MM.1S (cell line): ENCODE data around the gene NNT.
"Not testable (repeated sequence)": the region's sequence is repeated elsewhere in the genome, so short reads cannot be mapped to it uniquely, and the experiment has no call there.

Experiments
- DNase-seq: peaks from one replicate; pipeline ENCODE4 v3.0.0-alpha.2; 2015
- H2AFZ ChIP-seq: fragments of 300-600 bp; sonication (generic); 2 replicates; pipeline ENCODE4 v1.6.0; 2016; ENCODE audit warnings: antibody characterized with exemption, low read length
- H3F3A ChIP-seq: fragments of 300-600 bp; sonication (generic); 2 replicates; pipeline ENCODE4 v1.6.1; 2016; ENCODE audit warnings: mild to moderate bottlenecking, antibody characterized with exemption, low read length, moderate library complexity, mixed read lengths; ENCODE audit not compliant: insufficient read depth
- H3K27ac ChIP-seq: fragments of 300-600 bp; sonication (generic); 2 replicates; pipeline ENCODE4 v1.5.1; 2016; ENCODE audit warnings: mild to moderate bottlenecking, low read length
- H3K27me3 ChIP-seq: fragments of 300-600 bp; sonication (generic); replicated peaks from 2 replicates; pipeline ENCODE4 v1.6.0; 2016; ENCODE audit warnings: low read length; ENCODE audit not compliant: insufficient read depth
- H3K36me3 ChIP-seq: fragments of 300-600 bp; sonication (generic); replicated peaks from 2 replicates; pipeline ENCODE4 v1.6.1; 2016; ENCODE audit warnings: mild to moderate bottlenecking, low read length, mixed read lengths; ENCODE audit not compliant: insufficient read depth
- H3K4me1 ChIP-seq: fragments of 300-600 bp; sonication (generic); 2 replicates; pipeline ENCODE4 v1.6.1; 2016; ENCODE audit warnings: low read length, mixed read lengths
- H3K4me2 ChIP-seq: fragments of 300-600 bp; sonication (generic); 2 replicates; pipeline ENCODE4 v1.6.0; 2016; ENCODE audit warnings: low read depth, low read length
- H3K4me3 ChIP-seq: fragments of 300-600 bp; sonication (generic); 2 replicates; pipeline ENCODE4 v1.5.1; 2016; ENCODE audit warnings: low read length, mixed read lengths
- H3K79me2 ChIP-seq: fragments of 300-600 bp; sonication (generic); 2 replicates; pipeline ENCODE4 v1.6.1; 2016; ENCODE audit warnings: mixed run types, low read length, mixed read lengths
- H3K9ac ChIP-seq: fragments of 300-600 bp; sonication (generic); 2 replicates; pipeline ENCODE4 v1.6.1; 2016; ENCODE audit warnings: low read length, mixed read lengths
- H3K9me2 ChIP-seq: fragments of 300-600 bp; sonication (generic); replicated peaks from 2 replicates; pipeline ENCODE4 v1.6.1; 2016; ENCODE audit warnings: mild to moderate bottlenecking, low read length, mixed read lengths; ENCODE audit not compliant: insufficient read depth
- H3K9me3 ChIP-seq: fragments of 300-600 bp; sonication (generic); replicated peaks from 2 replicates; pipeline ENCODE4 v1.6.1; 2016; ENCODE audit warnings: mild to moderate bottlenecking, low read length, mixed read lengths; ENCODE audit not compliant: insufficient read depth
- H4K20me1 ChIP-seq: fragments of 300-600 bp; sonication (generic); 2 replicates; pipeline ENCODE4 v1.6.1; 2016; ENCODE audit warnings: mild to moderate bottlenecking, low read length, moderate library complexity, mixed read lengths; ENCODE audit not compliant: insufficient read depth
- CTCF ChIP-seq: fragments of 300-600 bp; sonication (generic); IDR thresholded peaks from 2 replicates; pipeline ENCODE4 v1.5.1; 2016; ENCODE audit warnings: antibody characterized with exemption, low read length, mixed read lengths
- EZH2 ChIP-seq: fragments of 300-600 bp; sonication (generic); optimal IDR thresholded peaks from 2 replicates; pipeline ENCODE3; 2017; ENCODE audit warnings: low read depth, mild to moderate bottlenecking, antibody characterized with exemption, low read length, mixed read lengths
- EZH2phosphoT487 ChIP-seq: fragments of 300-600 bp; sonication (generic); IDR thresholded peaks from 2 replicates; pipeline ENCODE4 v1.6.1; 2018; ENCODE audit warnings: antibody characterized with exemption, low read length

Gene NNT

GRCh38 chr5:43661102-43661501 lies 58.1 kb downstream of the NNT start:
- no peaks in the 10 kb centered on the region for H3K27me3 ChIP-seq
- H2AFZ ChIP-seq: no peak overlapping the region
- TF ChIP-seq CTCF: peak; percentile 47
- no peak for TF ChIP-seq EZH2
- TF ChIP-seq EZH2phosphoT487: no peak
- H3K9me3 ChIP-seq: no peaks in the 10 kb centered on the region
- no peaks in the 10 kb centered on the region; the same call in 1 of the 2 replicates for H3F3A ChIP-seq
- H3K9ac ChIP-seq: no peak overlapping the region
- no peak overlapping the region for H3K27ac ChIP-seq
- H3K9me2 ChIP-seq: no peaks in the 10 kb centered on the region
- DNase-seq: peak; percentile 32
- no peaks in the 10 kb centered on the region for H3K4me1 ChIP-seq
- H3K79me2 ChIP-seq: peaks cover 19% of the 10 kb centered on the region; the same call in 1 of the 2 replicates
- peaks cover 21% of the 10 kb centered on the region; the same call in 1 of the 2 replicates for H3K36me3 ChIP-seq
- H3K4me3 ChIP-seq: no peak overlapping the region
- H4K20me1 ChIP-seq: no peaks in the 10 kb centered on the region
- H3K4me2 ChIP-seq: no peak overlapping the region

DNA sequence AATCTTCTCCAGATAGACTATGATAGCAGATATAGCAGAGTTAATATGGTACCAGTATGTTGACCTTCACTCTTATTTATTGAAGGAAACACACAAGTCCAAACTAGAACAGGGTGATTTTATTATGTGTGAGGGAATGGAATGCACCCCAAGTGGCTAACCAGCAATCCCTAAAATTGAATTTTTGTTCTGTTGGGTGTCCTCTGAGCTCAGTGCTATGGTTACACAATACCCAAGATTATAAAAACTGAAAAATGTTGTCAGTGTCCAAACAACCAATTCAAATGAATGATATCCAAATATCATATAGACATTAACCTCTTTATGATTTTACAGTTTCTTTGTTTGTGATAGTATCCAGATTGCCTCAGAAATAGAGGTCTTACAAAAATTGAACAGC lies 60.9 kb downstream of the NNT start:
- Histone ChIP-seq H3K4me3 (no peak overlapping the region), H3K27ac (no peak overlapping the region), H3K9ac (no peak overlapping the region), H3K36me3 (peaks cover 18% of the 10 kb centered on the region; the same call in 1 of the 2 replicates), H4K20me1 (no peaks in the 10 kb centered on the region), H3K9me2 (no peaks in the 10 kb centered on the region), H3K9me3 (no peaks in the 10 kb centered on the region), H3K79me2 (peaks cover 19% of the 10 kb centered on the region; the same call in 1 of the 2 replicates), H3K4me1 (no peaks in the 10 kb centered on the region), H3K27me3 (no peaks in the 10 kb centered on the region), H3K4me2 (no peak overlapping the region), H2AFZ (no peak overlapping the region), H3F3A (no peaks in the 10 kb centered on the region; the same call in 1 of the 2 replicates)
- DNase-seq: no peak
- no peak for TF ChIP-seq EZH2phosphoT487
- TF ChIP-seq CTCF: no peak
- no peak for TF ChIP-seq EZH2

GRCh38 chr5:43664501-43665040 lies 61.6 kb downstream of the NNT start:
- TF ChIP-seq EZH2phosphoT487 (no peak), EZH2 (no peak), CTCF (no peak)
- Histone ChIP-seq H3K27ac (no peak overlapping the region), H2AFZ (no peak overlapping the region), H3F3A (no peaks in the 10 kb centered on the region; the same call in 1 of the 2 replicates), H3K36me3 (peaks cover 18% of the 10 kb centered on the region; the same call in 1 of the 2 replicates), H3K4me3 (no peak overlapping the region), H3K9ac (no peak overlapping the region), H3K4me2 (no peak overlapping the region), H4K20me1 (no peaks in the 10 kb centered on the region), H3K79me2 (peaks cover 19% of the 10 kb centered on the region; the same call in 1 of the 2 replicates), H3K4me1 (no peaks in the 10 kb centered on the region), H3K27me3 (no peaks in the 10 kb centered on the region), H3K9me2 (no peaks in the 10 kb centered on the region), H3K9me3 (no peaks in the 10 kb centered on the region)
- DNase-seq: no peak

- peaks cover 12% of the 10 kb centered on the region; the same call in 1 of the 2 replicates for H3K36me3 ChIP-seq
- H3K4me2 ChIP-seq, H3K9me2 ChIP-seq, H3K4me1 ChIP-seq, H4K20me1 ChIP-seq, H3K4me3 ChIP-seq, DNase-seq, H3F3A ChIP-seq, H3K27ac ChIP-seq, H3K9me3 ChIP-seq, H2AFZ ChIP-seq, H3K27me3 ChIP-seq, H3K9ac ChIP-seq: not testable (repeated sequence)
- H3K79me2 ChIP-seq: peaks cover 21% of the 10 kb centered on the region; the same call in 1 of the 2 replicates
These were observed 62.8 kb downstream of the NNT start for GRCh38 chr5:43665749-43666148.

DNA sequence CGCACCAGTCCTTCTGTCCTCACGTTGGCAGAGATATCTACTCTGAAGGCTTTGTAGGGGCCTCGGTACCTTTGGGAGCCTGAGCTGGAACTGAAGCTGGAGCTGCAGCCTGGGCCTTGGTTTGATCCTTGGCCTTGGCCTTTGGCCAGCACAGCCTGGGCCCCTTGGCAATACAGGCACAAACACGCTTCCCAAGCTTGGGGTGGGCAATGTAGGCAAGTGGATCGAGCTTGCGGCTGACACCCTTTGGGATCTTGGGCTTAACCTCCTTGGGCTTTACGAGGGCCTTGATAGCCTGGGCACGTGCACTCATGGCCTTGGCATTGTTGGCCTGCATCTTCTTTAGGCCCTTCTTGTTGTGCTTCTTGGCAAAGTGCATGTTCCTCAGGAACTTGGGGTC lies 63.7 kb downstream of the NNT start:
- DNase-seq, H3F3A ChIP-seq, H3K9ac ChIP-seq, H3K4me2 ChIP-seq, H3K4me3 ChIP-seq, H3K9me2 ChIP-seq, H3K9me3 ChIP-seq, H4K20me1 ChIP-seq, H3K27ac ChIP-seq, H3K27me3 ChIP-seq, H3K4me1 ChIP-seq, H2AFZ ChIP-seq: not testable (repeated sequence)
- H3K36me3 ChIP-seq: 0 out of 2 replicates have a peak, but pooled peaks cover 12% of the 10 kb centered on the region
- H3K79me2 ChIP-seq: peaks cover 19% of the 10 kb centered on the region; the same call in 1 of the 2 replicates
